ENCODE data around the gene NTN3.

NTN3 gene

DNA sequence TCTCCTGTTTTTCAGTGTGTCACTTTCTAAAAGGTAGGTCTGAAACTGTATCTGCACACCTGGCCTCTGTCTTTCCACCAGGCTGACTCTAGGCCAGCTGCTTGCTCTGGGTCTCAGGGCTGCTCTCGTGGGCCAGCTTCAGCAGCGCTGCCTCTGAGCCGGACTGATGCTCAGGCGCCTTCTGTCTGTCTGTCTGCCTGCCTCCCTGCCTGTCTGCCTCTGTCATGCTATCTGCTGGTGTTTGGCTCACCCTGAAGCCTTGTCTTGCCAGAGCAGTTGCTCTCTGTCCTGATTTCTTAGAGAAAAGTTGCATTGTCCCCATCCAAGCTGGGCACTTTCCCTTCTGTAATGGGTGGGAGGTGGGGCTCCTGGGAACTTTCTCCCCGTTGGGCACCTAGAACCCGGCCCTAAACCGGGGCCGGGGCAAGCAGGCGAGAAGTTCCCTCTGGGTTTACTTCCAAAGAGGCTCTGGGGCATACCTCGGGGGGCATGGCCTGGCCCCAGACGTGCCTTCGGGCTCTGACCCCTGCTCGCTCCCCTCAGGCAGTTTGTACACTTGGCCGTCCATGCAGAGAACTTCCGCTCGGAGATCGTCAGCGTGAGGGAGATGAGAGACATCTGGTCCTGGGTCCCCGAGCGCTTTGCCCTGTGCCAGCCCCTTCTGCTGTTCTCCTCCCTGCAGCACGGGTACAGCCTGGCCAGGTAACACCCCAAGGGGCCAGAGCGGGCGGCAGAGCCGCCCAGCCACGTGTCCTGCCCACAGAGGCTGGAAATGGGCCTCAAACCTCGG, 26.8 kb downstream of the NTN3 start:
- DNase-seq, result no peak

DNA sequence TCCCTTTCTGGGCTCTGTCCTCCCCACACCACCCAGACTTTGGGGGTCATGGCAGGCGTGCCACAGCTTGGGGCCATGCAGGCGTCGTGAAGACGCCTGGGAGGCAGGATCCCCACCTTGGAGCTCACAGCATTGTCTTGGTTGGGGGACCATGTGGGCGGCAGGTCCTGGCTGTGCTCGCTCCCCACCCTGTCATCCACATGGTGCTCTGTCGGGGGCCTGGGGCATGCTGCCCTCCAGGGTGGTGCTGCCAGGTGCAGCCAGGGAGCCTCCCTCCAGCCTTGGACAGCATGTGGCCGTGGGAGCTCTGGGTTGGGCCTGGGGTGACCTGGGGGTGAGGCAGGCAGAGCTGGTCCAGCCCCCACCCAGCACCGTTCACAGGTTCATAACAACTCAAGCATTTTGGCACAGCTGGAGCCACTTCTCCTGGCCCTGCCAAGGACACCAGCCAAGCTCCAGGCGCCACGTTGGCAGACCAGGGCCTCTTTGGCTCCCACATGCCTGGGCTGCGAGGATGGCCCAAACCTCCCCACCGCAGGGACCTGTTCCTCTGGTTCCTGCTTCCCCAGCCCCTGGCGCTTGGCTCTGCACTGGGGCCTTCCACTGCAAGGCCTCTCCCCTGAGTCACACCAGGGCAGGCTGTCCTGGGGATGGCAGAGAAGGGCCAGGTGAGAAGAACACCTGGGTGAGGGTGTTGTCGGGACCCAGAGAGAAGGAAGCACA, 27.6 kb downstream of the NTN3 start:
- DNase-seq, result no peak

DNA sequence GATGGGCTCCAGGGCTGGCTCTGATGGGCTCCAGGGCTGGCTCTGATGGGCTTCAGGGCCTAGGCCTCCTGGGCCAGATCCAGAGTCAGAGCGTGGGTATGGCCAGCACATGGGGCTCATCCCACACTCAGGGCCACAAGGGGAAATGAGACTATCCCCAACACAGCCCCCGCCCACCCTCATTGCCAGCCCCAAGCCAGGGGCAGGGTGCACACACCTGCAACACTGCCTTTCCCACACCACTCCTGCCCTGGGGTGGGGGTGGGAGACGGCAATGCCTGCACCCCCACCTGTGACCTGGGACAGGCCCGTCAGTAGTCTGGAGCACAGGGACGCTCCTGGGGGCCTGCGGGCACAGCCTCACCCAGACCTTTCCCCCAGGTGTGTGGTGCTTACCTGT, 28.4 kb downstream of the NTN3 start:
- DNase-seq, result no peak

DNA sequence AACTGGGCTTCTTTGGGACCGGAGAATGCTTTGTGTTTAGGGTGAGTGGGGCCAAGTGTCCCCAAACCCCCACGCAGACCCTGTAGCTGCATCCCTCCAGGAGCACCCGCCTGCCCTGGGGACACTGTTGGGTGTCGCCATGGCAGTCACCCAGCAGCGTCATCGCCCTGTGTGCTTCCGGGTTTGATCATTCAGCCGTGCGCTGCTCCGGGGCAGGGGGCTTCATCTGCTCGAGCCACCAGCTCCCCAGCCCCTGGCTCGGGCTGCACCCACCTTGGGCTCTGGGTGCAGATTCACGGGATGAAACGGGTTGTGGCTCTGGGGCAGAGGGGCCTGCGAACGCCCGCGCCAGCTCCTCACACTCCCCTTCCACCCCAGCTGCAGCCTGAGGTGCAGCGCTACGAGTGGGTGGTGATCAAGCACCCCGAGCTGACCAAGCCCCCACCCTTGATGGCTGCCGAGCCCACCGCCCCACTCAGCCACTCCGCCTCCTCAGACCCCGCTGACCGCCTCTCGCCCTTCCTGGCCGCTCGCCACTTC, 28.9 kb downstream of the NTN3 start:
- DNase-seq, result no peak

DNA sequence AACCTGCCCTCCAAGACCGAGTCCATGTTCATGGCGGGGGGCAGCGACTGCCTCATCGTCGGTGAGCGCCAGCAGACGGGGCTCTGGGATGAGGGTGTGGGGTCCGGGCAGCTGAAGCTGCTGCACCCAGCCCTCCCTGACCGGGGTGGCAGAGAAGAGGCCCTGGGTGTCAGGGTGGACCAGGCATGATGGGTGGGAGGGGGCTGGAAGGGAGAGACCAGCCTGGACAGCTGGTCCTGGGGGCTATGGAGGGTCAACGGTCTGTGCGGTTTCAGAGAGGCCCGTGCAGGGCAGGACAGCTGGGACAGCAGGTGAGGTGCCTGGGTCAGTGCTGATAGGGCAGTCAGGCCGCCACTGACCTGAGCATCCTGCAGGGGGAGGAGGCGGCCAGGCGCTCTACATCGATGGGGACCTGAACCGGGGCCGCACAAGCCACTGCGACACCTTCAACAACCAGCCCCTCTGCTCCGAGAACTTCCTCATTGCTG, 29.4 kb downstream of the NTN3 start:
- no peak for DNase-seq

DNA sequence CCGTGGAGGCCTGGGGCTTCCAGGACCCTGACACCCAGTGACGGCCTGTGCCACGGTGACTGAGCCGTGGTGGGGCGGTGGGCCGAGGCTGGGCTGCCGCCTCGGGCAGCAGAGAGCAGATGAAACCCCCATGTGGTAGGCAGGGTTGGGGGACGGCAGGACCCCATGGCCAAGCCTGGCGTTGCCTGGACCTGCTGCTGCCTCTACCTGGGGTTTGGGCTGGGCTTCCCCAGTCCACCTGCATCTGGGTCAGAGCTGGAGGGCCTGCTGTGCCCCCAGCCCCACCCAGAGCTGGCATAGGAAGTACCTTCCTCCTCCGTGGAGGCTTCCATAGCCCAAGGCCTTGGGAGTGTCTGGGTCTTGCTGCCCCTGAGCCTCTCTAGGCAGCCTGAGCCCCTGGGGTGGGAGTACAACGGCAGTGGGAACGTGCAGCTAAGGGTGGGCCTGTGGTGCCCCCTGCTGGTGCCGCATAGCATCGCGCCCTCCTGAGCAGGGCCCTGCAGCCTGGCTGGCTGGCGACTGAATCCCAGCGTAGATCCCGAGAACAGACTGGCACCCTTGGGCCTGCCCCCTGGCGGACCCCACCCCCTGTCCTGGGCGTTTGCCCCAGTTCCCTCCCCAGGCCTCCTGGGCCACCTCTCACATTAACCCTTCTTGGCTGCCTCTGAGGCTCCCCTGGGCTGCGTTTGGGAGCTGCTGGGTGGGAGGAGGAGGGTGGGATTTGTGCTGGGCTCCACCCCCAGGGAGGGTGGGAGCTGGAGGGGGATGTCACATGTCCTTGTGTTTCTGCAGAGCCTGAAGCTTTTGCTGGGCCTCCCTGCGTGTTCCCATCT, 30.0 kb downstream of the NTN3 start:
- DNase-seq, result peak; percentile 67 to 78

DNA sequence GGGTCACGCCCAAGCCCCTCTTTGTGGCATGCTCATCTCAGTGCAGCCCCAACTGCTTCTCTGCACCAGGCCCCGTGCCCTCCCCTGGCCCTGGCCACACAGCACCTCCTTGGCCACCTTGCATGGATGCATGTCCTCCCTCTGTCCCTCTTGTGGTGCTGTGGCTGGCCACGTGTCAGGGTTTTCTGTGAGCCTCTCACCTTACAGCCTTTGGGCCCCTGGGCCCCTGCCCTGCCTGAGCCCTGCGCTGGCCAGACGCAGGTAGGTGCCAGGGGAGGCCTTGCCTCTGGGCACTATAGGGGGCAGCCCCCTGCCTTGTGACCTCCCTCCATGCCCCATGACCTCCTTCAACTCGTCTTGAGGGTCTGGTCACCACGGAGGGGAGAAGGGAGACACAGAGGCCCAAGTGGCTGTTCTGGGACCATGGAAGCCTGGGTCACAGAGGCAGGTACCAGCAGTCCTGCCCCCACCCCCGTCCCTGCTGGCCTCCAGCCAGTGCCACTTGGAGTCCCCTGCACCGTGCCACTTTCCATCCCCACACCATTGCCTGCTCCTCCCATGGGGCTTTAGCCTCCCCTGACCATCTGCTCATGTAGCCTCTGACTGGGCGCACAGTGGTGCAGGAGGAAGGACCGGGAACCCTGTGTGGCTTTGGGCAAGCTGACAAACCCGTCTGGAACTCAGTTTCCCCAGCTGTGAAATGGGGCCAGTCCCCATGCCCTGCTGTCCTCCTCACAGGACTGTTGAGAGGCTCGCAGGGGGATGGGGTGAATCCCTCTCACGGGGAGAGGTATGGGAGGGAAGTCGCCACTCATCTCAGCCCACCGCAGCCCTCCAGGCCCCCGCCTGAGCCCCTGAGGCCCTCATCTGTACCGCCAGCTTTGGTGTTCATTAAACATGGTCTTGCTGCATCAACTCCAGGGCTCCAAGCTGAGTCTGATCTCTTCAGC, 31.1 kb downstream of the NTN3 start:
- no peak for DNase-seq

DNA sequence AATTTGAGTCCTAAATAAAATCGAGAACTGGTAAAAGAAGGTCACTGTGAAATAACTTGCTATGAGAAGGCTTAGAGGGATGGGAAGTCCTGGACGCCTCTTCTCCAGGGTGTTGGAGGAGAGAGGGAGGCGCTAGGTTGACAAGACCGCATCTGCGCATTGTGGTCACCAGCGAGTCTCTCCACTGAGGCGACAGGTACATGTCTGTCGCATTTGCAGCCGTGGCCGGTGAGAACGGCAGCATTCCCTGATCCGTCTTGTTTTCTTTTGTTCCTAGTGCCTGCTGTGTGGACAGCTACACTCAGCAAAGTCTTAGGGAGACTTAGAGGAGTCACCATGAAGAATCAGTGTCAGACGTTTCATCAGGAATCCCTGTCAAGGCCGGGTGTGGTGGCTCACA, 34.6 kb downstream of the NTN3 start:
- no peak for DNase-seq

DNA sequence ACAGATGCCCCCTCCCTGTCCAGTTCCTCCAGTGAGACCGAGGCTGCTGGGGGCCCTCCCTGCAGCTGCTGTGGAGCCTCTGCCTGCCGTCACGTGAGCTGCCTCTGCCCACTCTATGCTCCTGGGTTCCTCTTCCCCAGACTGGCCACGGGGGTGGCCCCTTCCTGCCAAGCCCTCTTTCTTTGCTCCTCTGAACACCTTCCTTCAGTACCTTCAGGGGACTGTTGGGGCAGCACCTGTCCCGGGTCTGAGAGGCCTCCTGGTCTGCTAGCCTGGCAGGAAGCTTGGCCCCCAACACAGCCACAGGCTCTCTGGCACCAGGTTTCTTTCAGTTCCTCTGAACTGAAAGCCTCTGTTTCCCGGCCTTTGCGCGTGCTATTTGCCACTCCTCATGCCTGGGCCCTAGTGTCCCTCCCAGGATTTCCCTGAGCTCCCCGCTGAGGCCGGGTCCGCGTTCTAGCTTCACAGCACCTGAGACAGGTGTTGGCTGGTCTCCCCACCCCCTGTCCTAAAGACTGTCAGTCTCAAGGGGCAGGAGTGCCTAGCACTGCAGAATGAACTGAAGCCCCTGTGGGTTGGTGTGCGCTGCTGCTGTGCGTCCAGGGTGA, 36.1 kb downstream of the NTN3 start:
- DNase-seq, result no peak

DNA sequence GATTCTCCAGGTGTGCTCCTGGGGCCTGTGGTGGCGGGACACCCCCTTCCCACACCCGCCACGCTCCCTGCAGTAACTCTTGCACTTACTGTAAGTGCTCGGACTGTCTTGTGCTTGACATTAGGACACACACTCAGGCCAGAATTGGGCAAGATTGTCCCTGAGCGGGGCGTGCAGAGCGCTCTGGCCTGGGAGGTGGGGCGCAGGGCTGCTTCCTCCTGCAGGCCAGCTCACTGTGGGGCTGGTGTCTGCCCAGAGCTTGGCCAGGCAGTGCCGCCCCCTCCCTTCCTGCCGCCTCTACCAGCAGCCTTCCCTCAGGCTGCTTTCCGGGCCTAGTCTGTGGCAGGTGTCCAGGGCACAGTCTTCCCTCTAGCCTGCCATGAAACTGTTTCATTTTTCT, 36.6 kb downstream of the NTN3 start:
- no peak for DNase-seq

DNA sequence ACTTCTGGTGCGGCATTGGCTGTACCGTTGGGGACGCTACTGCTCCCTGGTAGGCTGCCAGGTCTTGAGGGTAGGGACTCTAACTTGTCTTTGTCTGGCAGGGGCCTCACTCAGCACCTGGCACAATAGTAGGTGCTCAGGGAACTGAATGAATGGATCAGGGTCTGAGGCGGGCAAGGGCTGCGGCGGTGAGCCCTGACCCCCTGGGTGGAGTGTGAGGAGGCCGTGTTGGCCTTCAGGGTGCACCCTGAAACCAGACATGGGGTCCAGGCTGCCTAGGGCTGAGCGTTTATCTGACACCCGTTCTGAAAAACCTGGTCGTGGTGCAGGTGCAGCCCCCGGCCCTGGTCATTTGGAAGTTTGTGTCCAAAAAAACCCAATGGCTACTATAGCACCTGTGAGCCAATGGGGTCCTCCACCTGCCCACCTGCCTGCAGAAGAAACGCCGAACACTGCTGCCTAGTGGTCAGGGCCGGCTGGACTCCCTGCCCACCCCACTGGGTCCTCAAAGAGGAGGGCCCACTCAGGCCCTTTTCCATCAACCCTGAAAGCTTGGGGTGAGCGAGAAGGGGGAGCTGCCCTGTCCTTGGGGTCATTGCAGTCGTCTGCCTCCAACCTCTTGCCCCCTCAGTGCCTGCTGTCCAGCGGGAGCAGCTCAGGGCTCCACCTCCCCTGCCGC, 37.8 kb downstream of the NTN3 start:
- no peak for DNase-seq

DNA sequence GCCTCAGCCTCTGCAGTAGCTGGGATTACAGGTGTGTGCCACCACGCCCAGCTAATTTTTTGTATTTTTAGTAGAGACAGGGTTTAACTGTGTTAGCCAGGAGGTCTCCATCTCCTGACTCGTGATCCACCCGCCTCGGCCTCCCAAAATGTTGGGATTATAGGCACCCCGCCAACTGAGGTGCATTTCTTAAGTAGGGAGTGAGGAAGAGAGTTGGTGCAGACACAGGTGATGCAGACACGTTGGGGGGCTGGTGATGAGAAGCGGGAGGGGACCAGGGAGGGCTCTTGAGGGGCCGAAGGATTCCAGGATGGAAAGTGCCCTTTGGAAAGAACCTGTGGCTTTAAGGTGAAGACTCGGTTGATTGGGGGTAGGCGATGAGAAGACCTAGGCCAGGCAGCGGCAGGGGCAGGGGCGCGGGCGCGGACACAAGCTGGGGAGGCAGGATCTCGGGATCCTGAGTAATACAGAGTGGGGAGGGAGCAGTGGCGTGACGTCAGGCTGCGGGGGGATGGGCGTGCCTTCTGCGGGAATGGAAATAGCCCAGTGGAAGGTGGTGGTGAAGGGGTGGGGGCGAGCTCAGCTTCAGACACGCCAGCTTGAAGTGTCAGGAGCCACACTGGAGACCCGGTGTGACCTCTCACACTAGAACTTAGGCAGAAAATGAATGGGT, 40.2 kb downstream of the NTN3 start:
- no peak for DNase-seq

DNA sequence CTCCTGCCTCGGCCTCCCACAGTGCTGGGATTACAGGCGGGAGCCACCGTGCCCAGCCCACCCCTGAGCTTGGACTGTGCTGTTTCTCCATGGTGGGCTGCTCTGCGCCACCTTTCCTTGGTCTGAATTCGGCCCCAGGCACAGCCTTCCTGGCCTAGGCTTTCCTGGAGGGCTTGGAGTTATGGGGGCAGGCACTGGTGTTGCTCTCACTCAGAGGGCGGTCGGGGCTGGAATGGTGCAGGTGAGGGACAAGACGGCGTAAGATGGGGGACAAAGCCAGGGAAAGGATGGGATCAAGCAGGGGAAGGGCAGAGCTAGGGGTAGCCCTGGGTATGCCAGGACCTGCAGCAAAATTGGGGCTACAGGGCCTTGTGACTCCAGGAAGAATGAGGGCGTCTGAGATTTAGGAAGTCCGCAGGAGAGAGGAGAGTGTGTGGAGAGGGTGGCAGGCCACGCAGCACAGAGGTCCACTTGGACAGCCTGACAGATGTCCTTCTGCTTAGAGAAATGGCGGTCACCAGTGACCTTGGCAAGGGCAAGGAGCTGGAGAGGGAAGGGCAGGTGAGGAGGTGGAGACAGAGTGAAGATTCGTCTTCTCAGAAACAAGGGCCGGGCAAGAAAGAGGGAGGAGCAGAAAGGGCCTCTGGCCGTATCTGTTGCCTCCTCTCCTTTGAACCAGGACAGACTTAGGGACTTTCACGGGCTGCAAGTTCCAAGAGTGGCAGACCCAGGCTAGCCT, 41.1 kb downstream of the NTN3 start:
- no peak for DNase-seq

DNA sequence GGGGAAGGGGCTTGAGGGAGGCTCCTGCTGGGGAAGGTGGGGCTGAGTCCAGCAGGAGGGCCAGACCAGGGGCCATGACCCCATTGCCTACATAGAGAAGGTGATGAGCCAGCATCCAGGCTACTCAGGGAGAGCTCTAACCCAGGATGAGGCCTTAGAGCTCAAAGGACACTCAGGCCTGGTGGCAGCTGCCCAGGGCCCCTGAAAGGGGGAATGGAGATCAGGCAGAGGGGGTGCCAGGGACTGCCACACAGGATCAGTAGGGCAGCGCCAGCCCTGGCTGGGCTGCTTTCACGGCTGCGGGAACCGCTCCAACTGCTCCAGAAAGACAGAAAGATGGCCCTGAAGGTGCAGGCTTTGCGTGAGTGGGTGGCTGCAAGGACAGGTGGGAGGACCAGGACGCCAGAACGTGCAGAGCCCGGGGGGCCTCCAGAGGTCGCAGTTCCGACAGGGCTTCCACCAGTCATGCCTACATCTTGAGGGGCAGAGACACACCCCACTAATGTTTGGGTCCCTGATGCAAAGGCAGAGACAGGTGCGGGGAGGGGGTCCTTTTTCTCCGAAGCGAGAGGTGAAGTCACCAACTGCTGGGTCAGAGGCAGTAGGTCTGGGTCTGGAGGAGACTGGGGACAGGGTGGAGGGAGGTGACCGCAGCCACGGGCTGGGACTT, 41.8 kb downstream of the NTN3 start:
- no peak for DNase-seq

DNA sequence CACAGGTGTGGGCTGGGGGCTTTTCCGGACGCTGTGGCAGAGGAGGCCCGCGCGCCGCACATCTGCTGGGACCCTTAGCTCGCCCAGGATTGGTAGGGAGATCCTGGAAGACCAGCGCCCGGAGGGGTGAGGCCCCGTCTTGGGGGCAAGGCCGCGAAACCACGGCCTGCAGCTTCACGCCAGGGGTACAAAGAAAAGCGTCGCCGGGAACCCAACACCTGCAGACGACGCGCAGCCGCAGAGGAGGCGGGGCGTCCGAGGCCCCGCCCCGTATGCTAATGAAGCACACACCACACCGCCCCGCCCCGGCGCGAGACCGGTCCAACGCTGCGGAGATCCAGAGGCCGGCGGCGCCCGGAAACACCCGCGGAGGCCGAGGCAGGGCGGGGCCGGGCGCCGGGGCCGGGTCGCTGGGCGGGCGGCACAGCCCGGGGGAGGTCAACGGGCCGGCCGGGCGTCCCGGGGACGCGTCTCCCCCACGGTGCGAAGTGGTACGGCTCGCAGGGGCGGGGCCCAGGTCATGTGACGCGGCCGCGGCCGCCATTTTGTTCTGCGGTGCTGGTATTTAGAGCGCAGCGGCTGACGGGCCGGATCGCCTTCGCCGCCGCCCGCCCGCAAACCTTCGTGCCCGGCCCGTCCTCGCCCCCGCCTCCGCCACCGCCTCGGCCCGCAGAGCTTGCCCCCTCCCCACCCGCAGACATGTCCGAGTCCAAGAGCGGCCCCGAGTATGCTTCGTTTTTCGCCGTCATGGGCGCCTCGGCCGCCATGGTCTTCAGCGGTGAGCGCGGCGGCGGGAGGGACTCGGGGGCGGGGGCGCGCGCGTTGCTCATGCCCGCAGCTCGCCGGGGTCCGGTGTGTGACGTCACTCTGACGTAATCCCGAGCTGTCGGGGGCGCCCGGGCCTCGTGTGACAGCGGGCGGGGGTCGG, 42.6 kb downstream of the NTN3 start, which contains the start of gene ATP6V0C:
ATP6V0C (plus strand) TSS at position 548 of the 928 bp plus-strand sequence; CDS start at position 700, 152 bp downstream.
- DNase-seq, result peak; percentile 86 to 90

DNA sequence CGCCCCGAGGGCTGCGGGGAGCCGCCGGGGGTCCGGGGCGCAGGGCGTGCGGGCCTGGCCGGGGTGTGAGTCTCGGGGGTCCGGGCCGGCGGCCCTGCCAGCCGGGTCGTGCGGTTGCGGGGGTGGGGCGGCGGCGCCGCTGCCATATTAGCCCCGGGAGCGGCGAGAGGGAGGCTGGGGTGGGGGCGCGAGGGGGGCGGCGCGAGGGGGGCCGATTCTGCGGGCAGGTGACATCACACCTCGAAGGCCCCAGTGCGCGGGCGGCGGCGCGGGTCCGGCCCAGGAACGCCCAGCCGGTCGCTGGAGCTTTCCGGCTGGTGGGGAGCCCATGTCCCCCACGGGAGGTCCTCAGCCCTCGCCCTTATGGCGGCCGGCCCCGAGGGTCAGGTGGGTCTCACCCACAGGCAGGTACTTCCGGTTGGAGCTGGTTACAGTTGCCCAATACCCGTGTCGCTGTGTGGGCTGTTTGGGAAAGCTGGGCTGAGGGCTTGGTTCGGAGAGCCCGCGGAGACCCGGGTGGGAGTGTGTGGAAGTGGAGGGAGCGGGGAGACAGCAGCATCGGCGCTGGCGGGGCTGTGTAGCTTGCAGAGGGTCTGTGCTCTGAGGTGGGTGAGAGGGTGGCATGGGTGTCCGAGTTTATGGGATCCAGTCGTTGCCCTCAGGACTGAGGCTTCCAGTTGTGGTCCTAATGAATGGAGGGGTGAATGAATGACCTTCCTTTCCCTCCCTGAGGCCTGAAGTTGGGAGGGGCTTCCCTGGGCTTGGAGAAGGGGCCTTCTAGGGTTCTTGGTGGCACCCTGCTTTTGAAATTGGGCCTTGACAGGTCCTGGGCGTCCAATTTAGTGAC, 43.5 kb downstream of the NTN3 start:
- peak; percentile 30 to 37 for DNase-seq
